ENCODE measurements around the gene TUBB3.

TUBB3 gene

DNA sequence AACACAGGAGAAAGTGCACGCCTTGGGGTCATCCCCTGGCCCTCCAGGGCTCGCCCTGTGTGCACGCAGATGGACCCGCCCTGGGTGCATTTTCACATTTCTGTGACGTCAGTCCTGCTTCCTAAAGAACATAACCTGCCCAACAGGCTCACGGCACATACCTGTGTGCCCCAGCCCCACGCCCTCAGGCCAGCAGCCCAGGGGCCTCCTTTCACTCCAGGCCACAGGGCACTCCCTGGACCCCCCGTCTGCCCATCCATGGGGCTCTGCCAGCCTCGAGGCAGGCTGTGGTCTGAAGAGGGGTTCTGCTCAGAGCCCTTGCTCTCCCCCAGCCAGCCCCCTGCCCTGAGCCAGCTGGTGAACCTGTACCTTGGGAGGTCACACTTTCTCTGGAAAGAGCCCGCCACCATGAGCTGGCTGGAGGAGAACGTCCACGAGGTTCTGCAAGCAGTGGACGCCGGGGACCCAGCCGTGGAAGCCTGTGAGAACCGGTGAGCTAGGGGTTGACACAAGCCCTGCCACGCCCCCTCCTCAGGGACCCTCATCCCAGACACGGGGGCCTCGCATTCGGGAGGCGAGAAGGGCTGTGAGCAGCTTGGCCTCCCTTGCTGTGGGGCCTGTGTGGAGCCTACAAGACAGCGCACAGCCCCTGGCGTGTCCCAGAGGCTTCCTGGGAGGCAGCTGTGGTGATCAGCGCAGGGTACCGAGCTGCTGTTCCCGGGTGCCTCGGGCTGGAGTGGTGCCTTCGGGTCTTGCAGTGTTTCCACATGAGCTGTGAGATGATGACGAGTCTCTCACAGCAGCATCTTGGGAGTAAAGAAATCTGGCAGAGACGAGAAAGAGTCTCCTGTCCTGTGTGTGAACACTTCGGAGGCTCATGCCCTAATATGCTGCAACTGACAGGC, 18.3 kb upstream of the TUBB3 start:
- peaks cover 31 to 74% of the 10 kb centered on the region in 2 donors for H3K36me3 ChIP-seq (ENCODE audit: control insufficient read depth in 1 of 2, insufficient read depth in 2 of 2, low read length in 2 of 2)
- no peaks in the 10 kb centered on the region for H3K9me3 ChIP-seq (ENCODE audit: control insufficient read depth in 1 of 2, low read length in 2 of 2)
- no peak overlapping the region for H3K4me3 ChIP-seq (ENCODE audit: low read depth in 1 of 2, low read length in 2 of 2)
- no peak overlapping the region for H3K27ac ChIP-seq (ENCODE audit: low read length)
- no peaks in the 10 kb centered on the region for H3K27me3 ChIP-seq (ENCODE audit: low read depth, low read length)
- H3K4me1 ChIP-seq (ENCODE audit: control insufficient read depth in 1 of 2, insufficient read depth in 2 of 2, low read length in 2 of 2) = peaks cover 0 to 3% of the 10 kb centered on the region in 2 donors

DNA sequence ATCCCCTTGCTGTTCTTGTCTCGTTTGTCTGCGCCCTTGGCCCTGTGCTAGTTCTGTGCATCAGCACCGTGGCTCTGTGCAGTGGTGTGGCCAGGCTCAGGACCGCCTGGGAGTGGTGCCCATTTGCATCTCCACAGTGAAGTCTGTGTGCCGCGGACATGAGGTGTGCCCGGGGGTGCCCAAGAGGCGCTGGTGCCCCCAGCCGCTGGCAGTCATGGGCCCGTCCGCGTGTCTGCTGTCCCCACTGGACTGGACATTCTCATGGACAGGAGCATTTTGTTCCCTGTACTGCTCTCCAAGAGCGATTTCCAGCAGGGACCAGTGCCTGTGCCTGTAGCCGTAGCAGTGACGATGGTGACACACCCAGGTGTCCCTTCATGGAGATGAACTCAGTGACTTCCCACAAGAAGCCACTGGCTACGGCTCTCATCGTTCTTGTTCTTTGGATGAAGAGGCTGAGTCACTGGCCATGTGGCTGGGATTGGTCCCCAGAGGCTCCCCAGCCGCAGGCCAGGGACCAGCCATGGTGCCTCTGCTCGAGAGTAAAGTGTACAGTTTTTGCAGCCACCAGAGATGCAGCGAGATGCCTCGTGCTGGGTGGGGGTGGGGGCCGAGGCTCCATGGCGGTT, 17.5 kb upstream of the TUBB3 start:
- H3K4me3 ChIP-seq (ENCODE audit: low read depth in 1 of 2, low read length in 2 of 2) = no peak overlapping the region
- H3K9me3 ChIP-seq (ENCODE audit: control insufficient read depth in 1 of 2, low read length in 2 of 2) = no peaks in the 10 kb centered on the region
- H3K4me1 ChIP-seq (ENCODE audit: control insufficient read depth in 1 of 2, insufficient read depth in 2 of 2, low read length in 2 of 2) = peaks cover 0 to 5% of the 10 kb centered on the region in 2 donors
- no peaks in the 10 kb centered on the region for H3K27me3 ChIP-seq (ENCODE audit: low read depth, low read length)
- H3K36me3 ChIP-seq (ENCODE audit: control insufficient read depth in 1 of 2, insufficient read depth in 2 of 2, low read length in 2 of 2) = peaks cover 30 to 70% of the 10 kb centered on the region in 2 donors
- no peak overlapping the region for H3K27ac ChIP-seq (ENCODE audit: low read length)

- Histone ChIP-seq H3K36me3 (ENCODE audit: control insufficient read depth in 1 of 2, insufficient read depth in 2 of 2, low read length in 2 of 2) (peaks cover 28 to 71% of the 10 kb centered on the region in 2 donors), H3K4me3 (ENCODE audit: low read depth in 1 of 2, low read length in 2 of 2) (no peak overlapping the region), H3K27ac (ENCODE audit: low read length) (no peak overlapping the region), H3K4me1 (ENCODE audit: control insufficient read depth in 1 of 2, insufficient read depth in 2 of 2, low read length in 2 of 2) (peaks cover 0 to 5% of the 10 kb centered on the region in 2 donors), H3K27me3 (ENCODE audit: low read depth, low read length) (no peaks in the 10 kb centered on the region), H3K9me3 (ENCODE audit: control insufficient read depth in 1 of 2, low read length in 2 of 2) (no peaks in the 10 kb centered on the region)
These were observed 16.8 kb upstream of the TUBB3 start for GRCh38 chr16:89906140-89907025.

GRCh38 chr16:89907055-89907814, 15.9 kb upstream of the TUBB3 start:
- no peaks in the 10 kb centered on the region for H3K9me3 ChIP-seq (ENCODE audit: control insufficient read depth in 1 of 2, low read length in 2 of 2)
- H3K36me3 ChIP-seq (ENCODE audit: control insufficient read depth in 1 of 2, insufficient read depth in 2 of 2, low read length in 2 of 2) = peaks cover 28 to 75% of the 10 kb centered on the region in 2 donors
- H3K27me3 ChIP-seq (ENCODE audit: low read depth, low read length) = no peaks in the 10 kb centered on the region
- H3K4me1 ChIP-seq (ENCODE audit: control insufficient read depth in 1 of 2, insufficient read depth in 2 of 2, low read length in 2 of 2) = peaks cover 0 to 5% of the 10 kb centered on the region in 2 donors
- H3K4me3 ChIP-seq (ENCODE audit: low read depth in 1 of 2, low read length in 2 of 2) = no peak overlapping the region
- no peak overlapping the region for H3K27ac ChIP-seq (ENCODE audit: low read length)

DNA sequence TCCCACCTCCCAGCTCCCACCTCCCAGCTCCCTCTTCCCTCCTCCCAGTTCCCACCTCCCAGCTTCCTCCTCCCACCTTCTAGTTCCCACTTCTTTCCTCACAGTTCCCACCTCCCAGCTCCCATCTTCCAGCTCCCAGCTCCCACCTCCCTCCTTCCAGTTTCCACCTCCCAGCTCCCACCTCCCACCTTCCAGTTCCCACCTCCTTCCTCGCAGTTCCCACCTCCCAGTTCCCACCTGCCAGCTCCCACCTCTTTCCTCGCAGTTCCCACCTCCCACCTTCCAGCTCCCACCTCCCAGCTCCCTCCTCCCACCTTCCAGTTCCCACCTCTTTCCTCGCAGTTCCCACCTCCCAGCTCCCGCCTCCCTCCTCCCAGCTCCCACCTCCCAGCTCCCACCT, 14.9 kb upstream of the TUBB3 start:
- Histone ChIP-seq H3K9me3 (ENCODE audit: control insufficient read depth in 1 of 2, low read length in 2 of 2) (no peaks in the 10 kb centered on the region), H3K36me3 (ENCODE audit: control insufficient read depth in 1 of 2, insufficient read depth in 2 of 2, low read length in 2 of 2) (peaks cover 31 to 72% of the 10 kb centered on the region in 2 donors)

GRCh38 chr16:89909777-89910716, 13.1 kb upstream of the TUBB3 start:
- Histone ChIP-seq H3K36me3 (ENCODE audit: control insufficient read depth in 1 of 2, insufficient read depth in 2 of 2, low read length in 2 of 2) (peaks cover 30 to 57% of the 10 kb centered on the region in 2 donors), H3K27me3 (ENCODE audit: low read depth, low read length) (no peaks in the 10 kb centered on the region), H3K9me3 (ENCODE audit: control insufficient read depth in 1 of 2, low read length in 2 of 2) (no peaks in the 10 kb centered on the region), H3K4me3 (ENCODE audit: low read depth in 1 of 2, low read length in 2 of 2) (no peak overlapping the region), H3K27ac (ENCODE audit: low read length) (no peak overlapping the region), H3K4me1 (ENCODE audit: control insufficient read depth in 1 of 2, insufficient read depth in 2 of 2, low read length in 2 of 2) (peaks cover 0 to 5% of the 10 kb centered on the region in 2 donors)

More for the DNA sequence above, 14.9 kb upstream of the TUBB3 start:
- Histone ChIP-seq H3K27ac (ENCODE audit: low read length) (no peak overlapping the region), H3K4me3 (ENCODE audit: low read depth in 1 of 2, low read length in 2 of 2) (no peak overlapping the region), H3K27me3 (ENCODE audit: low read depth, low read length) (no peaks in the 10 kb centered on the region), H3K4me1 (ENCODE audit: control insufficient read depth in 1 of 2, insufficient read depth in 2 of 2, low read length in 2 of 2) (peaks cover 0 to 5% of the 10 kb centered on the region in 2 donors)

GRCh38 chr16:89910717-89911354, 12.3 kb upstream of the TUBB3 start:
- no peaks in the 10 kb centered on the region for H3K9me3 ChIP-seq (ENCODE audit: control insufficient read depth in 1 of 2, low read length in 2 of 2)
- peaks cover 0 to 5% of the 10 kb centered on the region in 2 donors for H3K4me1 ChIP-seq (ENCODE audit: control insufficient read depth in 1 of 2, insufficient read depth in 2 of 2, low read length in 2 of 2)
- no peaks in the 10 kb centered on the region for H3K27me3 ChIP-seq (ENCODE audit: low read depth, low read length)
- H3K36me3 ChIP-seq (ENCODE audit: control insufficient read depth in 1 of 2, insufficient read depth in 2 of 2, low read length in 2 of 2) = peaks cover 24 to 50% of the 10 kb centered on the region in 2 donors
- H3K27ac ChIP-seq (ENCODE audit: low read length) = no peak overlapping the region
- H3K4me3 ChIP-seq (ENCODE audit: low read depth in 1 of 2, low read length in 2 of 2) = no peak overlapping the region

DNA sequence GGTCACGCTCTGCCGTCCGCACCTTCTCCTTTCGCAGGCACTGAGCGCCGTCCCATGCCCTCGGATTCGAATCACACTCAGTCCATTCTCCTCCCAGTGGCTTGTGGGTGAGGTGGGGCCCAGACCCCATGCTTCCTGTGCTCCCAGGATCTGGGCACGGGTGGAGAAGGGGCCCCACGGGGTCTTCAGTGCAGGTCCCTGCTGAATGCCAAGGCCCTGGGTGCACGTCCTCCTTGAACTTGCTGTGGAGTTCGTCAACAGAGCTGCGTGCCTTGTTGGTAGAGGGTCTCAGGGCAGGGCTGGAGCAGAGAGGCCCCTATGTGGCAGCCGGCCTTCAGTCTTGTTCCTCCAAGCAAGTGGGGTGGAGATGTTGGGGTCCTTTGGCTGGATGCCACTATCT, 11.8 kb upstream of the TUBB3 start:
- no peak overlapping the region for H3K4me3 ChIP-seq (ENCODE audit: low read depth in 1 of 2, low read length in 2 of 2)
- H3K4me1 ChIP-seq (ENCODE audit: control insufficient read depth in 1 of 2, insufficient read depth in 2 of 2, low read length in 2 of 2) = peaks cover 0 to 5% of the 10 kb centered on the region in 2 donors
- peaks cover 19 to 45% of the 10 kb centered on the region in 2 donors for H3K36me3 ChIP-seq (ENCODE audit: control insufficient read depth in 1 of 2, insufficient read depth in 2 of 2, low read length in 2 of 2)
- no peaks in the 10 kb centered on the region for H3K9me3 ChIP-seq (ENCODE audit: control insufficient read depth in 1 of 2, low read length in 2 of 2)
- no peak overlapping the region for H3K27ac ChIP-seq (ENCODE audit: low read length)
- no peaks in the 10 kb centered on the region for H3K27me3 ChIP-seq (ENCODE audit: low read depth, low read length)

DNA sequence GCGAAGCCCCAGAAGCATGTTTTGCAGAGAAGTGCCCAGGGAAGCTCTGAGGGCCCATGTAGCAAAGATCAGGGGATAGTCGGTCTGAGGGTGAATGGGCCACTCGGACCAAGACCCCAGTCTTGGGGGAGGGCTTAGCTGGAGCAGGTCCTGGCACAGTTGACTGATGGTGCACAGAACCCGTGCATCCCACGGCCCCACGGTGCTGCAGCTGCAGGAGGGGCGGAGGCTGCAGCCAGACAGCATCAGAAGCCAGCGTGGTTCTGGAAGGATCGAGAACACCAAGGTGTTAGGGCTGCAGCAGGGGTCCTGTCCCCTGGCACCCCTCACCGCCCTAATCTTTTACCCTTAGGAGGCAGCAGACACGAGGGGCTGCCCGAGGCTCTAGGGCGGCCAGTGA, 11.0 kb upstream of the TUBB3 start:
- Histone ChIP-seq H3K4me1 (ENCODE audit: control insufficient read depth in 1 of 2, insufficient read depth in 2 of 2, low read length in 2 of 2) (peaks cover 0 to 5% of the 10 kb centered on the region in 2 donors), H3K4me3 (ENCODE audit: low read depth in 1 of 2, low read length in 2 of 2) (no peak overlapping the region), H3K36me3 (ENCODE audit: control insufficient read depth in 1 of 2, insufficient read depth in 2 of 2, low read length in 2 of 2) (peaks cover 12 to 37% of the 10 kb centered on the region in 2 donors), H3K27me3 (ENCODE audit: low read depth, low read length) (no peaks in the 10 kb centered on the region), H3K27ac (ENCODE audit: low read length) (no peak overlapping the region), H3K9me3 (ENCODE audit: control insufficient read depth in 1 of 2, low read length in 2 of 2) (no peaks in the 10 kb centered on the region)

Measured in muscle layer of duodenum (tissue), 2 donors.